Adrenal gland (tissue), 5 donors: ENCODE measurements around the gene RPS6KA4.

ENCODE experiments used
- CTCF ChIP-seq, 6 experiments: fragments of 450-650 bp in 4 of 6; fragments of 200-600 bp in 2 of 6; sonication (generic) in 1 of 6; IDR thresholded peaks; 1 replicate in 5 of 6; 2 replicates in 1 of 6; pipeline versions ENCODE4 v1.5.1 to v1.8.0; 2016 to 2021; ENCODE audit warnings: antibody characterized with exemption in 6 of 6, mild to moderate bottlenecking in 2 of 6, moderate library complexity in 1 of 6
- POLR2A ChIP-seq, 2 donors: fragments of 450-650 bp; IDR thresholded peaks; one replicate each; pipeline ENCODE4 v1.6.1; 2017; ENCODE audit warnings: antibody characterized with exemption in 2 of 2, mild to moderate bottlenecking in 2 of 2, moderate library complexity in 1 of 2
- donor health status: DM: no; HTN: no; CAD: no.

GRCh38 chr11:64382047-64382446 is 23.1 kb downstream of the RPS6KA4 start:
- TF ChIP-seq CTCF (IDR thresholded peaks at IDR 0.05) (no peak), POLR2A (IDR thresholded peaks at IDR 0.05) (no peak)
